GM18867 (cell line): Measurements from ENCODE around the gene TLX1.
A peak's percentile ranks its signal among the peaks of the same experiment; 100 is the strongest.

Source experiments
- ATAC-seq: cut with Tn5 transposase; IDR thresholded peaks from one replicate; pipeline ENCODE4 v1.9.1; 2021; ENCODE audit warnings: mild to moderate bottlenecking, moderate library complexity; ENCODE audit not compliant: unreplicated experiment

The TLX1 gene

GRCh38 chr10:101130984-101131961, at the start of gene TLX1:
TSS of gene TLX1 (plus strand) at chr10:101131300. CDS start at chr10:101131542, 242 bp downstream.
- no peak for ATAC-seq

DNA sequence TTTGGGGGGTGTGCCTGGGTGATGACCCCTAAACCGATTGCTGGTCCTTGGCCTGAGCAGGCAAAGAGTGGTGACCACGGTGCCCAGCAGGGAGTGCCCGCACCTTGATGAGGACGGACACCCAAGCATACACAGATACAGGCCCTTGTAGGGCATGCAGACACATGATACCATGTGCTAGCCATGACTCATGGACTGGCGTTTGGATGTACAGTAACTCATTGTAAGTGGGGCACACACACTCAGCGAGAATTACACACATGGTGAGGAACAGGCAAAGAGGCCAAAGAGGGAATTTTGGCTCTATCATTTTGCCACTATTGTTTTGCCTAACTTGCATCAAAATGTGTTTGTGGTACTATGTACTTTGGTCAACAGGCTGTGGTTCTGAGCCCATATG, 45.3 kb upstream of the TLX1 start:
- no peak for ATAC-seq

- no peak for ATAC-seq
Observed at GRCh38 chr10:101087376-101087775, 43.7 kb upstream of the TLX1 start.

DNA sequence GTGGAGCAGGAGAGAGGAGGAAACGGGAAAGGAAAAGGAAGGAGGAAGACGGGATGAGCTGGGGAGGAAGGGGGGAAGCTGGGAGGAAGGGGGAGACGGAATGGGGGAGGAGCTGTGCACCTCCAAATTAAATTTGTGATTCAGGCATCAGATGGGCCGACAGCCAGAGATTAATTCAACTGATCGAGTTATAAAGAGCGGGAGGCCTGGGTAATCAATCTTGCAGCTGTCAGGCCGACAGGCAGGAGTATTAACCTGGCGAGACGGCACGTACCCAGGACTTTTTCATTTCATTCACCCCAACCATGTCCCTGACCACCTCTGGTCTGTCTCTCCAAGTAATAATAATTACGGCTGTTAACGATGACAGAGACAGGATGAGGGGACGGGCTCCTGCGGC, 43.1 kb upstream of the TLX1 start:
- no peak for ATAC-seq

DNA sequence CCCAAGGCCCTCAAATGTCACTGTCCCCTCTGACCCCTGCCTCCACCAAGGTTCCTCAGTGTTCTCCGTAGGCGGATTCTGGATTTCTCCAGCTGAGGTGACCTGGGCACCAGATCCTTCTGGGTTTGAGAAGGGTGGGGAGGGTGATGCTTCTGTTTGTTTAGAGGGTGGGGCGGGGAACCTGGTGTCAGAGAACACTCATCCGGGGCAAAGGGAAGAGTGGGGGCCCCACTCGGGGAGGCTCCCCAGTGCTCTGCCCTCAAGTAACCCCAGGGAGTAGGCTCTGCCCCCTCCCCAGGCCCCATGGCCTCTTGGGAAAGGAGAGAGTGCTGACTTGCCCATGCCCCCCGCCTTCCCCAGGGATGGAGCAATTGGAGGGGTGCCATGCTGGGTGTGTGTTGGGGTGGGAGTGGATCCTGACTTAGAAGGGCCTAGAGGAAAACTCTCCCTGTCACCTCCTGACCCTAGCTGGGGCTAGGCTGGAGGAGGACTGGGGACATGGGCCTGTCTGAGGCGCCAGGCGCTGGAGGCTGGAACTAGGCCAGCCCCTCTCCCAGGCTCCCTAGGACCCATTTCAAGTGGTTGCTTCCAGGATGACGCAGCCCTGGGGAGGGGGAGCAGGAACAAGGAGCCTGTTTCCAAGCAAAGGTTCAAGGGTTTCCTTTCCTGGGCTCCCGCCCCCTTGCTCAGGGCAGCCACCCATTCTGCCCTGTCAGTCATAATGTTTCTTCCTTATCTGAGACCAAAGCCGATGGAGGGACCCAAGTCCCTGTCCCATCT, 41.4 kb upstream of the TLX1 start:
- no peak for ATAC-seq

GRCh38 chr10:101090597-101090996, 40.5 kb upstream of the TLX1 start:
- no peak for ATAC-seq

DNA sequence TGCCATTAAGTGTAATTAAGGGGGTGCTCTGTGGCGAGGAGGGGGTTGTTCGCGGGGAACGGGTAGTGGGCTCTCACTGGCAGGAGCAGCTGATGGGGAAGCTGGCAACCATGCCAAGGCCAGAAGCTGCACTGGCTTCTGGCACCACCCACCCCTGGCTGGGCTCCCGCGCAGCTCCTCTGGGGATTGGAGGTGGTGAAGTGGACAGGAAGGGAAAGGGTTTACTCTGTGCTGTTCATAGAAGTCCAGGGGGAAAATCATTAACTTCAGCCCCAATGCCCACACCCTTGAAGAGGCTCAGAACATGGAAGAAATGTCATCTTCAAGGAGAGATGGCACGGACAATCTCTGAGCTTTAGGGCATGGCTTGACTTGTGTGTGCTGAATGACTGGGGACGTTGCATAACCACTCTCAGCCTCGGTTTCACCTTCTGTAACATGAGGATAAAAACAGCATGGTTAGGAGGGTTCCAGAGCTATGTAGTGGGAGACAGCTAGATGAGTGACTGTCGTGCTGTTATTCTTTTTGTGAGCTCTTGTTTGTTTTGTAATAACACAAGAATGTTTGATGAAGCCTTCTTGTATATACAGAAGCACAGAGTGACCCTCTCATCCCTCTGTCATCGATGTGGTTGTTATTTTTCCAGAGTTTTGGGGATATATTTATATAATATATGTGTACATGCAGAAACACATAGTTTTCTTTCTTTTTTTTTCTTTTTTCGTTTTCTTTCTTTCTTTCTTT, 39.4 kb upstream of the TLX1 start:
- ATAC-seq, result no peak

GRCh38 chr10:101092881-101093354, 38.2 kb upstream of the TLX1 start:
- no peak for ATAC-seq

- no peak for ATAC-seq
Observed at GRCh38 chr10:101094121-101094879, 36.8 kb upstream of the TLX1 start.

- no peak for ATAC-seq
Observed at GRCh38 chr10:101095004-101095403, 36.1 kb upstream of the TLX1 start.

DNA sequence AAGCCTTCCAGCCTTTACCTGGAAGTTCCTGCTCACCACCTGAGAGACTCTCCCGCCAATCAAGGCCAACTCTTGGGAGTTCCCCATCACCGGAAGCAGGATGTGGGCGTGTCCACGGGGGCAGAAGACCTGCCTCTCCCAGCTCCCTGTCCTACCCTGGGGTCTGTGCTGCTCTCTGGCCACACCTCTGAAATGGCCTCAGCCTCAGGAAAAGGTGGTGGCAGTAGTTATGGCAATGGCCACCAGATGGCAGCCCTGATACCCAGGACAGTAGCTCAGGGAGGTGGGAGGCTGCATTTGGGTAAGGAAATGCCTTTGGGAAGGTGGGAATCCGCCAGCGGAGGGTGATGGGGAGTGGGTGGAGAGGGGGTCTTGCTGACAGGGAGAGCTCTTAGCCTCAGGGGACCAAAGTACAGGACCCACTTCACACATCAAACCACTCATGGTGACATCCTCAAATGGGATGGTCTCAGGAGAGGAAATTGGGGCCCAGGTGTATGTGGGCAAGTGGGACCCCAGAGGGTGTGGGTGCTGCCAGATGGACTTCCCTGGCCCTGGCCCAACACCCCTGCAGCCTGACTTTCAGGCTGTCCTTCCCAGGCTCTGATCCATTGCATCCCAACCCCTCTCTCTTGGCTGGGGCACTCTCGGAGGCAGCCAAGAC, 35.4 kb upstream of the TLX1 start:
- ATAC-seq, result peak; percentile 51

DNA sequence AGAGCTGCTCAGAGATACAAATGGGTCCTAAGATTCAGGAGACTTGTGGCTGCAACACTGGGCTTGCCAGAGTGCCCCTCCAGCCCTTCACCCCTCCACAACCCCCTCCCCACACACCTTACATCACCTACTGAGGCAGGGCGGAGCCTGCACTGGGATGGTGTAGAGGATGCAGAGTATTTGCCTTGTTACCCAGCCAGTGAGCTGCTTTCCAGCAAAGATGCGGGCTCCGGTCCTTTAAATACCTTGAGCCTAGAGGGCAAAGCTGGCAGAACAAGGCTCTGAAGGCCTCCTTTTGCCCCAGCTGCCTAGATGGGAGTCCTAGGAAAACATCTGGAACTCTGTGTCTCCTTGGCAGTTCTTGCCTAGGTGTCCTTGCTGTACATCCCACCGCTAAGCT, 34.7 kb upstream of the TLX1 start:
- ATAC-seq, result no peak

GRCh38 chr10:101097881-101098280, 33.2 kb upstream of the TLX1 start:
- no peak for ATAC-seq

DNA sequence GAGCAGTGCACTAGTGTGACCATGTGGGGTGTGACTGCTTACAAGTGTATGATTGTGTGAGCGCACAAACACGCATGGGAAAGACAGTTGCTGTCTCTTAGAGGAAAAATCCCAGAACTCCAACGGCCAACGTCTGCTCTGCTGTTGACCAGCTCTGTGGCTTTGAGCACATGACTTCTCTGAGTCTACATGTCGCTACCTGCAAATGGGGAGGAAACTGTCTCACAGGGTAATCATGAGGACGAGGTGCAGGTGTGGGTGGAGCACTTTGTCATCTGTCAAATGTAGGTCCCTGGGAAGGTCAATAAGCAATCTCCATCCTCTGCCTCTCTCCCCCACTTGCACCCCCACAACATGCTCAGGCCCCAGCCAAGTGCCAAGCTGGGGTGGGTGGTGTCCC, 31.2 kb upstream of the TLX1 start:
- no peak for ATAC-seq

DNA sequence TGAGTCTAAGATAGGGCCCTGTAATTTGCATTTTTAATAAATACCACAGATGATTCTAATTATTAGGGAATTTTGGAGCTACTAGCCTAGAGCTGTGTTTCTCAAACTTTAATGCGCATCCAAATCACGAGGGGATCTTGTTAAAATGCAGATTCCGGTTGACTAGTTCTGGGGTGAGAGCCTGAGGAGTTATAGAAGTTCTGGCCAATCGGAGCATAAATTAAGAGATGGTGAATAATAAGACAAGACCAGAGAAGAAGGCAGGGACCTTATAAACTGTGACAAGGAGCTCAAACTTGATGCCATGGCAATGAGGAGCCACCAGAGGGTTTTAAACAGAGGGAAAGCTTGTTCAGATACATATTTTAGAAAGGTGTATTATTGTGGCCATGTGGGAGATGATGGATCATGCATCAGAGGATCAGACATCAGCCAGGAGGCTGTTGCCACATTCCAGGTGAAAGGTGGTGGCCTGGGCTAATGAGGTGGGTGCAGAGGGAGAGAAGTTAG, 29.7 kb upstream of the TLX1 start:
- ATAC-seq, result no peak

DNA sequence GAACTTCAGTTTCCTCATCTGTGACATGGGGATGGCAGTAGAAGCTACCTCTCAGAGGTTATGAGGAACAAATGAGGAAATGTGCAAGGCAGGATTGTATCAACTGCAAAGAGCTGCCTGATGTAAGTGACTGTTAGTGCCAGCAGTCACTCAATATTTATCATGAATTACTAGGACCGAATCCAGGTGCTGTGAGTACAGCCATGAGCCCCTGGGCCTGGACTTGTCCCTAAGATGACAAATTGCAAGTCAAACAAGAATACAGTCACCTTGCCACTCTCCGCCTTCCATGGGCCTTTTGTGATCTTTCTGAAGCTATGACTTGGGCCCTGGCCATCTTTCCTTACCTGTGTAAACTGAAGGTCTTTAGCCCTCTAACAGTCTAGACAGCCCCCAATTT, 27.7 kb upstream of the TLX1 start:
- no peak for ATAC-seq

DNA sequence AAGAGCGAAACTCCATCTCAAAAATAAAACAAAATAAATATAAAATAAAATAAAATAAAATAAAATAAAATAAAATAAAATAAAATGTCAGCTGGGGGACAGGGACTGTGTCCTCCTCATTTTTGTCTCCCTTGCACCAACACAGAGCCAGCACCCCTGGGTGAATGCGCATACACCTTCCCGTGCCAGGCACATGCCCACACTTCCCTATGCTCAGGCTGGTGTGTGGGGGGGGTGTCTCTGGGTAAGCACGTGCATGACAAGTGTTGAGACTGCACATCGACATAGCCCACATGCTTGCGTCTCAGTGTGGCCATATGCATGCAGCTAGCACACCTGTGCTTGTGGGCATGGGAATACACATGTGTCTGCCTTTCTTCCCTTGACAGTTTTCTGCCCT, 24.7 kb upstream of the TLX1 start:
- no peak for ATAC-seq

DNA sequence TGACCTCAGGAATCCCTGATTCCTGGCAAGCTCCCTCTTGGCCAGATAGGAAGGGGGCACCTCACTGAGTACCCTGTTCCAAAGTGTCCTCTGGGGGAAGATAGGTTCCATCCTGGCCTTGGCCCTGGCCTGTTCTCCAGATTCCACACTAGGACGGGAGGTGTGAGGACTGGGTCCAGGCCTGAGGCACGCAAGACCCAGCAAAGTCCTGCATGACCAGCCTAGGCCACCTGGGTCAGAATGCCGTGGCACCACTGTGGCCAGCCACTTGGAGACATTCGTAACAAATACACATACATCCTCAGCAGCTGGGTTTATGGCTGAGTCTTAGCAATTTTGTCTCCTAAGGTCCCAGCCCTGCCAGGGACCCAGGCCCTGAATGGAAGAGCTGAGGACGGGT, 23.3 kb upstream of the TLX1 start:
- ATAC-seq, result no peak

- ATAC-seq, result no peak
Observed at GRCh38 chr10:101110856-101111523, 20.1 kb upstream of the TLX1 start.
